Panc1 (cell line): ENCODE results near the gene RBM48. TPM values are rescaled to one million over a fixed set of nuclear protein-coding genes. Genes with fewer than 3 reads are reported as not detected.

ENCODE experiments used
- ATAC-seq: fragments of 200-7000 bp; cut with Tn5 transposase; 2 replicates; pipeline ENCODE4 v1.9.1; 2020; ENCODE audit warnings: mild to moderate bottlenecking, moderate library complexity
- BruUV-seq: library from RNA; stranded (reverse); fragments of 400-500 nt; replicated peaks from 2 replicates; lab custom pipeline; 2021; lab: Mats Ljungman, UMichigan
- CTCF ChIA-PET: fragments of 300-600 bp; sonication (Branson Sonifier 250); formaldehyde crosslinking; loops from one replicate; lab custom pipeline; 2022; ENCODE audit warnings: antibody characterized with exemption; lab: Charles Lee
- POLR2A ChIA-PET: fragments of 300-600 bp; sonication (Branson Sonifier 250); formaldehyde crosslinking; loops from one replicate; lab custom pipeline; 2022; ENCODE audit warnings: antibody characterized with exemption; lab: Charles Lee
- DNase-seq: peaks from one replicate; pipeline ENCODE4 v3.0.0-alpha.2; 2010; ENCODE audit warnings: low read depth, low spot score
- H3K27ac ChIP-seq: 2 replicates; pipeline ENCODE4 v1.5.1; 2011; ENCODE audit warnings: mild to moderate bottlenecking, low read length, inconsistent platforms
- H3K27me3 ChIP-seq: fragments of 200-500 bp; sonication (Bioruptor generic); 2 replicates; pipeline ENCODE4 v1.6.0; 2014; ENCODE audit warnings: low read length, inconsistent platforms; ENCODE audit not compliant: control insufficient read depth, insufficient read depth
- H3K36me3 ChIP-seq: fragments of 200-500 bp; sonication (Bioruptor generic); 2 replicates; pipeline ENCODE4 v1.5.1; 2014; ENCODE audit warnings: inconsistent platforms, mild to moderate bottlenecking, low read length, moderate library complexity; ENCODE audit not compliant: control insufficient read depth, insufficient read depth
- H3K4me1 ChIP-seq: 2 replicates; pipeline ENCODE4 v1.5.1; 2011; ENCODE audit warnings: inconsistent platforms, mild to moderate bottlenecking, low read length, moderate library complexity; ENCODE audit not compliant: control insufficient read depth, insufficient read depth
- H3K4me3 ChIP-seq, 2 experiments: 2 replicates each; pipeline ENCODE4 v1.5.1; 2011 to 2012; ENCODE audit warnings: low read depth in 2 of 2, low read length in 2 of 2, mild to moderate bottlenecking in 2 of 2, inconsistent platforms in 1 of 2, moderate library complexity in 1 of 2
- H3K9me3 ChIP-seq: fragments of 200-500 bp; sonication (Bioruptor generic); 2 replicates; pipeline ENCODE4 v1.5.1; 2014; ENCODE audit warnings: low read depth, mild to moderate bottlenecking, inconsistent platforms, low read length, moderate library complexity; ENCODE audit not compliant: control insufficient read depth, insufficient read depth
- POLR2AphosphoS5 ChIP-seq: IDR thresholded peaks from 2 replicates; pipeline ENCODE4 v1.6.1; 2012; ENCODE audit warnings: mild to moderate bottlenecking, low read depth, low read length, moderate library complexity
- SIN3A ChIP-seq: IDR thresholded peaks from 2 replicates; pipeline ENCODE4 v1.6.1; 2012; ENCODE audit warnings: low read depth, mild to moderate bottlenecking, low read length, moderate library complexity, borderline replicate concordance; ENCODE audit not compliant: insufficient read depth
- TCF7L2 ChIP-seq: IDR thresholded peaks from 2 replicates; pipeline ENCODE4 v1.6.1; 2011; ENCODE audit warnings: mild to moderate bottlenecking, low read depth, low read length, inconsistent platforms
- in situ Hi-C: cut with HindIII; loops from 2 replicates; pipeline ENCODE4 v1.10.0; 2016; ENCODE audit warnings: low sequenced_read_pairs, low pct_unique_long_range_greater_than_20kb
- intact Hi-C: fragments of 100-400 bp; cut with micrococcal nuclease; formaldehyde crosslinking; loops from one replicate; pipeline ENCODE4 v1.10.0; 2022; ENCODE audit not compliant: unreplicated experiment
- total RNA-seq: library from RNA; stranded (reverse); gene quantifications from one replicate; pipeline ENCODE4 v1.2.1, GENCODE V29; 2021; ENCODE audit not compliant: unreplicated experiment
- TF ChIP-seq, protein P1 (sequence below), 2 experiments: IDR thresholded peaks; 2 replicates each; pipeline ENCODE4 v1.6.1; 2011 to 2012; ENCODE audit warnings: low read depth in 2 of 2, control low read depth in 1 of 2, low read length in 1 of 2, mild to moderate bottlenecking in 1 of 2, moderate library complexity in 1 of 2; ENCODE audit not compliant: insufficient read depth in 1 of 2
- TF ChIP-seq, protein P2 (sequence below): fragments of 450-650 bp; IDR thresholded peaks from 2 replicates; pipeline ENCODE4 v1.5.1; 2017; ENCODE audit warnings: mild to moderate bottlenecking

The RBM48 gene
- total RNA-seq, 1 experiment from 2014 or later = 10.1 TPM

GRCh38 chr7:92503767-92504166 lies 24.8 kb upstream of the RBM48 start:
- no peak overlapping the region for H3K4me3 ChIP-seq
- CTCF ChIA-PET = no interaction called here
- no peak overlapping the region for H3K27ac ChIP-seq
- in situ Hi-C loops = no loop called here
- no peaks in the 10 kb centered on the region for H3K9me3 ChIP-seq
- H3K27me3 ChIP-seq = no peaks in the 10 kb centered on the region
- peaks cover 2% of the 10 kb centered on the region; the same call in 1 of the 2 replicates for H3K36me3 ChIP-seq
- POLR2A ChIA-PET = no interaction called here
- ATAC-seq (no peak), DNase-seq (no peak)
- no peak for TF ChIP-seq POLR2AphosphoS5
- intact Hi-C loops = no loop called here
- no TSS peak for BruUV-seq
- no peaks in the 10 kb centered on the region for H3K4me1 ChIP-seq

DNA sequence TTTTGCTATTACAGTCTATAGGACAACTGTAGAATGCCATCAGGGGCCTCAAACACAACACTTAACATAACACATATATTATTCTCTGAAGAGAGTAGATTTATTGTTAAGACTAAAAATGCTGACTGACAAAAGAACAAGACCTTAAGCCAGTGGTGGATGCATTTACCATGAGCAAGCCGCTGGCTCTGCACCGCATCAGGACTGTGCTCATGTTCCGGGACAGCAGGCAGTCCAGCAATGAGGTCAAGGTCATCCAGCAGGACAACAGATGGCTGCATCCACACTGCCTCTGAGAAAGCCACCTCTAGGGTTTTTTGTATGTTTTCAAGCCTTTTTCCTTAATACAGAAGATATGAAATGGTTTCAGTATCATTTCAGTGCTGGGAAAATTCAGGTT lies 24.0 kb upstream of the RBM48 start:
- H3K36me3 ChIP-seq = peaks cover 2% of the 10 kb centered on the region; the same call in 1 of the 2 replicates
- no peak overlapping the region for H3K27ac ChIP-seq
- intact Hi-C loops (no loop called here), in situ Hi-C loops (no loop called here)
- no peaks in the 10 kb centered on the region for H3K27me3 ChIP-seq
- ATAC-seq (no peak), DNase-seq (no peak)
- no TSS peak for BruUV-seq
- no peaks in the 10 kb centered on the region for H3K4me1 ChIP-seq
- H3K4me3 ChIP-seq = no peak overlapping the region
- TF ChIP-seq SIN3A (no peak), TCF7L2 (no peak), POLR2AphosphoS5 (no peak)
- TF ChIP-seq, protein P1, sequence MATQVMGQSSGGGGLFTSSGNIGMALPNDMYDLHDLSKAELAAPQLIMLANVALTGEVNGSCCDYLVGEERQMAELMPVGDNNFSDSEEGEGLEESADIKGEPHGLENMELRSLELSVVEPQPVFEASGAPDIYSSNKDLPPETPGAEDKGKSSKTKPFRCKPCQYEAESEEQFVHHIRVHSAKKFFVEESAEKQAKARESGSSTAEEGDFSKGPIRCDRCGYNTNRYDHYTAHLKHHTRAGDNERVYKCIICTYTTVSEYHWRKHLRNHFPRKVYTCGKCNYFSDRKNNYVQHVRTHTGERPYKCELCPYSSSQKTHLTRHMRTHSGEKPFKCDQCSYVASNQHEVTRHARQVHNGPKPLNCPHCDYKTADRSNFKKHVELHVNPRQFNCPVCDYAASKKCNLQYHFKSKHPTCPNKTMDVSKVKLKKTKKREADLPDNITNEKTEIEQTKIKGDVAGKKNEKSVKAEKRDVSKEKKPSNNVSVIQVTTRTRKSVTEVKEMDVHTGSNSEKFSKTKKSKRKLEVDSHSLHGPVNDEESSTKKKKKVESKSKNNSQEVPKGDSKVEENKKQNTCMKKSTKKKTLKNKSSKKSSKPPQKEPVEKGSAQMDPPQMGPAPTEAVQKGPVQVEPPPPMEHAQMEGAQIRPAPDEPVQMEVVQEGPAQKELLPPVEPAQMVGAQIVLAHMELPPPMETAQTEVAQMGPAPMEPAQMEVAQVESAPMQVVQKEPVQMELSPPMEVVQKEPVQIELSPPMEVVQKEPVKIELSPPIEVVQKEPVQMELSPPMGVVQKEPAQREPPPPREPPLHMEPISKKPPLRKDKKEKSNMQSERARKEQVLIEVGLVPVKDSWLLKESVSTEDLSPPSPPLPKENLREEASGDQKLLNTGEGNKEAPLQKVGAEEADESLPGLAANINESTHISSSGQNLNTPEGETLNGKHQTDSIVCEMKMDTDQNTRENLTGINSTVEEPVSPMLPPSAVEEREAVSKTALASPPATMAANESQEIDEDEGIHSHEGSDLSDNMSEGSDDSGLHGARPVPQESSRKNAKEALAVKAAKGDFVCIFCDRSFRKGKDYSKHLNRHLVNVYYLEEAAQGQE (IDR thresholded peaks at IDR 0.05; ENCODE audit: insufficient read depth in 1 of 2, low read depth in 2 of 2, low read length in 1 of 2) = no peak
- TF ChIP-seq, protein P2, sequence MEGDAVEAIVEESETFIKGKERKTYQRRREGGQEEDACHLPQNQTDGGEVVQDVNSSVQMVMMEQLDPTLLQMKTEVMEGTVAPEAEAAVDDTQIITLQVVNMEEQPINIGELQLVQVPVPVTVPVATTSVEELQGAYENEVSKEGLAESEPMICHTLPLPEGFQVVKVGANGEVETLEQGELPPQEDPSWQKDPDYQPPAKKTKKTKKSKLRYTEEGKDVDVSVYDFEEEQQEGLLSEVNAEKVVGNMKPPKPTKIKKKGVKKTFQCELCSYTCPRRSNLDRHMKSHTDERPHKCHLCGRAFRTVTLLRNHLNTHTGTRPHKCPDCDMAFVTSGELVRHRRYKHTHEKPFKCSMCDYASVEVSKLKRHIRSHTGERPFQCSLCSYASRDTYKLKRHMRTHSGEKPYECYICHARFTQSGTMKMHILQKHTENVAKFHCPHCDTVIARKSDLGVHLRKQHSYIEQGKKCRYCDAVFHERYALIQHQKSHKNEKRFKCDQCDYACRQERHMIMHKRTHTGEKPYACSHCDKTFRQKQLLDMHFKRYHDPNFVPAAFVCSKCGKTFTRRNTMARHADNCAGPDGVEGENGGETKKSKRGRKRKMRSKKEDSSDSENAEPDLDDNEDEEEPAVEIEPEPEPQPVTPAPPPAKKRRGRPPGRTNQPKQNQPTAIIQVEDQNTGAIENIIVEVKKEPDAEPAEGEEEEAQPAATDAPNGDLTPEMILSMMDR = no peak
- H3K9me3 ChIP-seq = no peaks in the 10 kb centered on the region
- POLR2A ChIA-PET = no interaction called here
- CTCF ChIA-PET = no interaction called here

DNA sequence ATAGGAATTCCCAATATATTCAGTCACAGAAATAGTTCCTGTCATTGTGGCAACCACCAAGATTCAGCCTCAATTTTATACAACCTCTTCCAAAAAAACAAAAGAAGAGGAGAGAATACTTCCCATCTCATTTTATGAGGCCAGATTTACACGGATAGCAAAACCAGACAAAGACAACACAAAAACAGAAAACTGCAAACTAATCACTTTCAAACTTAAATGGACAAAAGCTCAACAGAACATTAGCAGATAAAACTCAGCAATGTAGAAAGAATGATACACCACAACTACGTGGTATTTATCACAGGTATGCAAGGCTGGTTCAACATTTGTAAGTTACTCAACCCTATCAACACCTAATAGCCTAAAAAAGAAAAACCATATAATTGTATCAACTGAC lies 22.2 kb upstream of the RBM48 start:
- CTCF ChIA-PET = no interaction called here
- TF ChIP-seq POLR2AphosphoS5 (no peak), SIN3A (no peak)
- TF ChIP-seq, protein P2 = no peak
- Histone ChIP-seq H3K27me3 (no peaks in the 10 kb centered on the region), H3K4me1 (no peaks in the 10 kb centered on the region), H3K4me3 (no peak overlapping the region), H3K9me3 (no peaks in the 10 kb centered on the region), H3K36me3 (peaks cover 2% of the 10 kb centered on the region; the same call in 1 of the 2 replicates), H3K27ac (no peak overlapping the region)
- no peak for DNase-seq
- BruUV-seq = no TSS peak
- POLR2A ChIA-PET = no interaction called here
- in situ Hi-C loops = no loop called here
- ATAC-seq = no peak
- intact Hi-C loops = no loop called here
